Measurements from ENCODE around the gene DQX1. TPM values are rescaled to one million over a fixed set of nuclear protein-coding genes. Genes with fewer than 3 reads are reported as not detected.

DQX1 gene
- total and polyA plus RNA-seq, 9 of the 15 experiments (the other 6 are each of a cell fraction or from before 2014, with no cell fraction given): 0.04 to 0.38 (median 0.18) TPM; not detected in 1

DNA sequence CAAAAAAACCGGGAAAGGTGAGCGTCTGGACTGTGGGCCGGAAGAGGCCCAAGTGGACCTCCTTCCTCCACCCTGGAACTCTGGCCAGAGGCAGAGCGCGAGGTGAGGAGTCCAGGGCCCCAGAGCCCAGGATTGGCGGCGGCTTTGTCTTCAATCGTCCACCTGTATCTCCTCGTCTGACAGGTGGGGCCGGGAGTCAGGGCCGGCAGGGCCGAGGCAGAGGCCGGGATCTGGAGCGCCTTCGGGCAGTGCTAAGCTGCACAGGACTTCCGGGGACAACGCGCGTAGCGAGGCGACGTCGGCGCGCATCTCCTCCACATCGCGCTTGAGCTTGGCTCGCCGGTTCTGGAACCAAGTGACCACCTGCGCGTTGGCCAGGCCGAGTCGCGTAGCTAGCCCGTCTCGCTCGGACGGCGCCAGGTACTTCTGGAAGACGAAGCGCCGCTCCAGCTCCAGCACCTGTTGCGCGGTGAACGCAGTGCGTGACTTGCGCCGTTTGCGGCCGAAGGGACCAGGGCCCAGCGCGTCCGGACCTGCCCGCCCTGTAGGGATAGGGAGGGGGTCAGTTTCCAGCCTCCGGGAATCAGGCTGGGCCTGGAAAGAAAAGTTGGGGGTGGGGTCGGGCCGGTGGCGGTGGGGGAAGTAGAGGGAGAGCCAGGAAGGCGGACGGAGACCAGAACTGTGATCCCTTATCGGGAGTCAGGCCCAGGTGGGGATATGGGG, 28.1 kb downstream of the DQX1 start:
- no peak overlapping the region for H3K9ac ChIP-seq (ENCODE audit: insufficient read depth in 1 of 2, low read depth in 2 of 2, low read length in 2 of 2)
- no peaks in the 10 kb centered on the region for H3K9me1 ChIP-seq (ENCODE audit: control insufficient read depth, insufficient read depth, low read length)
- H4K20me1 ChIP-seq (replicated peaks; ENCODE audit: control insufficient read depth, insufficient read depth, low read length): no peaks in the 10 kb centered on the region
- peaks cover 15% of the 10 kb centered on the region; the same call in 2 of the 3 replicates for H3K36me3 ChIP-seq (ENCODE audit: control insufficient read depth, insufficient read depth, low read length)
- H3K4me1 ChIP-seq (replicated peaks in 1 of 2; ENCODE audit: control insufficient read depth in 2 of 2, insufficient read depth in 2 of 2, low read length in 2 of 2): peaks cover 11 to 39% of the 10 kb centered on the region in 2 experiments; a peak in 4 of 5 replicates
- H3K4me3 ChIP-seq: no peak overlapping the region
- H3K9me3 ChIP-seq (replicated peaks; ENCODE audit: control insufficient read depth, insufficient read depth, low read depth, low read length): no peaks in the 10 kb centered on the region
- ATAC-seq (no peak), FAIRE-seq (no peak), DNase-seq (ENCODE audit: extremely low read depth in 1 of 4, low spot score in 3 of 4) (no peak)
- intact Hi-C loops (cut with micrococcal nuclease): no loop called here
- no peaks in the 10 kb centered on the region for H3K27me3 ChIP-seq (ENCODE audit: control insufficient read depth in 2 of 2, insufficient read depth in 2 of 2, low read length in 2 of 2)
- no TSS peak for BruUV-seq (replicated peaks)
- ChIA-PET POLR2A (no interaction called here), CTCF (ENCODE audit: low intra/inter-chr PET ratio) (no interaction called here)
- H2AFZ ChIP-seq (ENCODE audit: low read depth, low read length): no peak overlapping the region
- H3K79me2 ChIP-seq (ENCODE audit: control insufficient read depth, insufficient read depth, low read length): peaks cover 5% of the 10 kb centered on the region; the same call in 1 of the 3 replicates
- TF ChIP-seq ZNF707 (CRISPR knock-in tag; conservative IDR thresholded peaks at IDR 0.05): no peak
- peak; percentile 40 for TF ChIP-seq RBFOX2 (IDR thresholded peaks at IDR 0.05; ENCODE audit: low read depth, low read length)
- no peak for TF ChIP-seq CBX8 (IDR thresholded peaks at IDR 0.05; ENCODE audit: borderline replicate concordance, extremely low read depth, low read depth, low read length, poor library complexity, severe bottlenecking)
- TF ChIP-seq, protein P1, sequence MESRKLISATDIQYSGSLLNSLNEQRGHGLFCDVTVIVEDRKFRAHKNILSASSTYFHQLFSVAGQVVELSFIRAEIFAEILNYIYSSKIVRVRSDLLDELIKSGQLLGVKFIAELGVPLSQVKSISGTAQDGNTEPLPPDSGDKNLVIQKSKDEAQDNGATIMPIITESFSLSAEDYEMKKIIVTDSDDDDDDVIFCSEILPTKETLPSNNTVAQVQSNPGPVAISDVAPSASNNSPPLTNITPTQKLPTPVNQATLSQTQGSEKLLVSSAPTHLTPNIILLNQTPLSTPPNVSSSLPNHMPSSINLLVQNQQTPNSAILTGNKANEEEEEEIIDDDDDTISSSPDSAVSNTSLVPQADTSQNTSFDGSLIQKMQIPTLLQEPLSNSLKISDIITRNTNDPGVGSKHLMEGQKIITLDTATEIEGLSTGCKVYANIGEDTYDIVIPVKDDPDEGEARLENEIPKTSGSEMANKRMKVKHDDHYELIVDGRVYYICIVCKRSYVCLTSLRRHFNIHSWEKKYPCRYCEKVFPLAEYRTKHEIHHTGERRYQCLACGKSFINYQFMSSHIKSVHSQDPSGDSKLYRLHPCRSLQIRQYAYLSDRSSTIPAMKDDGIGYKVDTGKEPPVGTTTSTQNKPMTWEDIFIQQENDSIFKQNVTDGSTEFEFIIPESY (CRISPR knock-in tag; IDR thresholded peaks at IDR 0.05): peak; percentile 67
- TF ChIP-seq KDM2B (CRISPR knock-in tag; IDR thresholded peaks at IDR 0.05): no peak
- 0 out of 2 replicates have a peak, but pooled peaks have one; percentile 36 for TF ChIP-seq POLR2A (conservative IDR thresholded peaks at IDR 0.05)
- TF ChIP-seq POLR2G (IDR thresholded peaks at IDR 0.05; ENCODE audit: low read depth, low read length): peak; percentile 73
- TF ChIP-seq, protein P2, sequence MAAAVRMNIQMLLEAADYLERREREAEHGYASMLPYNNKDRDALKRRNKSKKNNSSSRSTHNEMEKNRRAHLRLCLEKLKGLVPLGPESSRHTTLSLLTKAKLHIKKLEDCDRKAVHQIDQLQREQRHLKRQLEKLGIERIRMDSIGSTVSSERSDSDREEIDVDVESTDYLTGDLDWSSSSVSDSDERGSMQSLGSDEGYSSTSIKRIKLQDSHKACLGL (CRISPR knock-in tag; IDR thresholded peaks at IDR 0.05; ENCODE audit: borderline replicate concordance, poor library complexity, severe bottlenecking): no peak
- TF ChIP-seq ARHGAP35 (IDR thresholded peaks at IDR 0.05; ENCODE audit: partially characterized antibody): no peak
- TF ChIP-seq PHB (CRISPR knock-in tag; IDR thresholded peaks at IDR 0.05): no peak
- peak; percentile 67; the same call in 1 of the 2 replicates for TF ChIP-seq TAF15 (IDR thresholded peaks at IDR 0.05; ENCODE audit: low read depth, low read length)
- TF ChIP-seq E2F1 (CRISPR knock-in tag; IDR thresholded peaks at IDR 0.05): no peak
- 95% methylated on average over 23 of the region's 61 CpGs for WGBS (ENCODE audit: insufficient coverage, low coverage, missing lambda C conversion rate)
- H3K27ac ChIP-seq (ENCODE audit: extremely low read depth, low read depth, low read length): no peak overlapping the region
- no peak overlapping the region for H3K4me2 ChIP-seq (ENCODE audit: insufficient read depth, low read length)
- in situ Hi-C loops (cut with MboI): no loop called here

Measured in K562 (cell line).